ENCODE results near the gene KRABD2.
"Not testable (repeated sequence)": the region's sequence is repeated elsewhere in the genome, so short reads cannot be mapped to it uniquely, and the experiment has no call there.

DNA sequence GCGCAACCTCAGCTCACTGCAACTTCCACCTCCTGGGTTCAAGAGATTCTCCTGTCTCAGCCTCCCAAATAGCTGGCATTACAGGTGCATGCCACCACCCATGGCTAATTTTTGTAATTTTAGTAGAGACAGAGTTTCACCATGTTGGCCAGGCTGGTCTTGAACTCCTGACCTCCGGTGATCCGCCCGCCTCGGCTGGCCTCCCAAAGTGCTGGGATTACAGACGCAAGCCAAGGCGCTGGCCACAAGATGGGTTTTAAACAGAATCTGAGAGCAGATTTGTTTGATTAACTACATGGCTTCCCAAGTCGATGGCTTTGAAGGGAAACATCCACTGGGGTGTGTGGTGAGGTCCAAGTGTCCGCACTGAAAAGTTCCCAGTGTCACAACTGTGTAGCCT, 18.0 kb upstream of the KRABD2 start:
- TF ChIP-seq EZH2 (IDR thresholded peaks at IDR 0.05; ENCODE audit: insufficient read depth, poor library complexity, severe bottlenecking); EZH2phosphoT487 (IDR thresholded peaks at IDR 0.05; ENCODE audit: insufficient read depth, low read depth): not testable (repeated sequence)
